ENCODE results near the gene LATS2.

DNA sequence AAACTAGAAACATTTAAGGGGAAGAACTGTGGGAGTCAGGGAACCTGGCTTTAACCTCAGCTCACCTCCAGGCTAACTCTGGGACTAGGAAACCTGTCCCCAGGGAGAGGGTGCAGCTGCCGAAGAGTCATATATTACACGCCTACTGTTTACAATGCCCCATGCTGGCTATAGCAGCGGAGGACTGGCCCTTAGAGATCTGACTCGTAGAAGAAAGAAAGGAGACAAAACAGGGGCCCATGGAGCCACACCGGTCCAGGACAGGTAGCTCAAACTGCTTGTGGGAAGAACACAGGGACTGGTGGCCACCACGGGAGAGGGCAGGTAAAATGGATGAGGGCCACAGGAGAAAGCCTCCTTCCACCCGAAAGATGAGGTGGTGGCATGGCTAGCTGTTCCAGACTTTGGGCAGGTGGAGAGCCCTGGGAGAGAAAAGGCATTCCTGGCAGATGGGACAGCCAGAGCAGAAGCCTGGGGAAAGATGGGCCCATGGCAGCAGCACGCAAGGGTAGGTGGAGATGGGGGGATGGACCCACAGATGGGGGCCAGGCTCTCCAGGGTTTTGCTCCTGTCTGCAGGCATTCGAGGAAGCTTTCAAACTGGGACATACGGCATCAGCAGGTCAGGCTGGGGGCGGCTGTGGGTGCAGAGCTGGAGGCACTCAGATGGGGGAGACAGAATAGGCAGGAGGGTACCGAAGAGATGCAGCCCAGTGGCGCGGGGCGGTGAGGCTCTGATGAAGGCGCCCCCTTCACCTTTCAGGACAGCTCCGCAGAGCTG is 69.5 kb downstream of the LATS2 start:
- TF ChIP-seq, protein P1, sequence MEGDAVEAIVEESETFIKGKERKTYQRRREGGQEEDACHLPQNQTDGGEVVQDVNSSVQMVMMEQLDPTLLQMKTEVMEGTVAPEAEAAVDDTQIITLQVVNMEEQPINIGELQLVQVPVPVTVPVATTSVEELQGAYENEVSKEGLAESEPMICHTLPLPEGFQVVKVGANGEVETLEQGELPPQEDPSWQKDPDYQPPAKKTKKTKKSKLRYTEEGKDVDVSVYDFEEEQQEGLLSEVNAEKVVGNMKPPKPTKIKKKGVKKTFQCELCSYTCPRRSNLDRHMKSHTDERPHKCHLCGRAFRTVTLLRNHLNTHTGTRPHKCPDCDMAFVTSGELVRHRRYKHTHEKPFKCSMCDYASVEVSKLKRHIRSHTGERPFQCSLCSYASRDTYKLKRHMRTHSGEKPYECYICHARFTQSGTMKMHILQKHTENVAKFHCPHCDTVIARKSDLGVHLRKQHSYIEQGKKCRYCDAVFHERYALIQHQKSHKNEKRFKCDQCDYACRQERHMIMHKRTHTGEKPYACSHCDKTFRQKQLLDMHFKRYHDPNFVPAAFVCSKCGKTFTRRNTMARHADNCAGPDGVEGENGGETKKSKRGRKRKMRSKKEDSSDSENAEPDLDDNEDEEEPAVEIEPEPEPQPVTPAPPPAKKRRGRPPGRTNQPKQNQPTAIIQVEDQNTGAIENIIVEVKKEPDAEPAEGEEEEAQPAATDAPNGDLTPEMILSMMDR (IDR thresholded peaks at IDR 0.05) = no peak
- TF ChIP-seq POLR2A (IDR thresholded peaks at IDR 0.05; ENCODE audit: low read depth) (no peak), EP300 (IDR thresholded peaks at IDR 0.05) (no peak)

Measured in esophagus muscularis mucosa (tissue), 4 donors.